AG09319 (cell line): ENCODE results near the gene GPBP1.
"Not testable (repeated sequence)": the region's sequence is repeated elsewhere in the genome, so short reads cannot be mapped to it uniquely, and the experiment has no call there.

Source experiments
- DNase-seq: peaks from one replicate; pipeline ENCODE4 v3.0.0-alpha.2; 2010; ENCODE audit warnings: low read depth; ENCODE audit errors: extremely low read depth
- TF ChIP-seq, protein P1 (sequence below): IDR thresholded peaks from 2 replicates; pipeline ENCODE4 v1.5.1; 2011; ENCODE audit warnings: low read depth, mild to moderate bottlenecking, inconsistent platforms, low read length, moderate library complexity

GPBP1 gene

DNA sequence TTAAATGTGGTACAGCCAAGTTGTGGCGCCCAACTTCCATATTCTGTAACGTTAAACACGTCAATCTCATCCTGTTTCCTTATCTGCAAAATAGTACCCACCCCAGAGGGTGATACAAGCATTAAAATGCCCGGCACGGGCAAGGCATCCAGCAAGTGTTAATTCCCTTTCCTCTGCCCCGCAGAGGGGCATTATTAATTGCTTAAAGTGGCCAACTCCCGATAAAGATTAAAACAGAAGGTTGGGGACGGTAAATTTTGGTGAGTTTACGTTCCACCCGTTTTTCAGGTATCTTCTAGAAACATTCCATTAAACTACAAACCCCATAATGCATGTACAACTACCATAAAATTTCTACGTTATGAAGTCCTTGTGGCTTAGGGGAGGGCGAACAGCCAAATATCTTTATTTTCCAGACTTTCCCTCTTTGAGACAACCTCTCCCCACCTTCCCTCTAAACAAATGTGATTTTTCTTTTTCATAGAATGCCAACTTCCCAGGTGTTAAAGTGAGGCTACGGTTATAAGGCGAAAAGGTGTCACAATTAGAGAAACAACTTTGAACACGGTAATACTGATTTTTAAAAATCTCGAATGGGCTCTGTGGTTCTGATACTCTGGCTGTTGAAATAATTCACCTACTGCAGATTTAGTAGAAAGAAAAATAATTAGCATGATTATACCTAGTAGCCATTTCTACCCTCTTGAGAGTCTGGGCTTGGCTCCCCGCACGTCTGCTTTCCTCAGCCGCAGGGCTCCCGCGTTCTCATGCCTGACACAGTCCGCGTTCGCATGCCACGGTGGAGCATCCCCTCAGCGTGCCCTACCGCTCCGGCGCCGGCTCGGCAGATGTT is 1.2 kb upstream of the GPBP1 start:
- TF ChIP-seq, protein P1, sequence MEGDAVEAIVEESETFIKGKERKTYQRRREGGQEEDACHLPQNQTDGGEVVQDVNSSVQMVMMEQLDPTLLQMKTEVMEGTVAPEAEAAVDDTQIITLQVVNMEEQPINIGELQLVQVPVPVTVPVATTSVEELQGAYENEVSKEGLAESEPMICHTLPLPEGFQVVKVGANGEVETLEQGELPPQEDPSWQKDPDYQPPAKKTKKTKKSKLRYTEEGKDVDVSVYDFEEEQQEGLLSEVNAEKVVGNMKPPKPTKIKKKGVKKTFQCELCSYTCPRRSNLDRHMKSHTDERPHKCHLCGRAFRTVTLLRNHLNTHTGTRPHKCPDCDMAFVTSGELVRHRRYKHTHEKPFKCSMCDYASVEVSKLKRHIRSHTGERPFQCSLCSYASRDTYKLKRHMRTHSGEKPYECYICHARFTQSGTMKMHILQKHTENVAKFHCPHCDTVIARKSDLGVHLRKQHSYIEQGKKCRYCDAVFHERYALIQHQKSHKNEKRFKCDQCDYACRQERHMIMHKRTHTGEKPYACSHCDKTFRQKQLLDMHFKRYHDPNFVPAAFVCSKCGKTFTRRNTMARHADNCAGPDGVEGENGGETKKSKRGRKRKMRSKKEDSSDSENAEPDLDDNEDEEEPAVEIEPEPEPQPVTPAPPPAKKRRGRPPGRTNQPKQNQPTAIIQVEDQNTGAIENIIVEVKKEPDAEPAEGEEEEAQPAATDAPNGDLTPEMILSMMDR, result no peak
- DNase-seq, result no peak

DNA sequence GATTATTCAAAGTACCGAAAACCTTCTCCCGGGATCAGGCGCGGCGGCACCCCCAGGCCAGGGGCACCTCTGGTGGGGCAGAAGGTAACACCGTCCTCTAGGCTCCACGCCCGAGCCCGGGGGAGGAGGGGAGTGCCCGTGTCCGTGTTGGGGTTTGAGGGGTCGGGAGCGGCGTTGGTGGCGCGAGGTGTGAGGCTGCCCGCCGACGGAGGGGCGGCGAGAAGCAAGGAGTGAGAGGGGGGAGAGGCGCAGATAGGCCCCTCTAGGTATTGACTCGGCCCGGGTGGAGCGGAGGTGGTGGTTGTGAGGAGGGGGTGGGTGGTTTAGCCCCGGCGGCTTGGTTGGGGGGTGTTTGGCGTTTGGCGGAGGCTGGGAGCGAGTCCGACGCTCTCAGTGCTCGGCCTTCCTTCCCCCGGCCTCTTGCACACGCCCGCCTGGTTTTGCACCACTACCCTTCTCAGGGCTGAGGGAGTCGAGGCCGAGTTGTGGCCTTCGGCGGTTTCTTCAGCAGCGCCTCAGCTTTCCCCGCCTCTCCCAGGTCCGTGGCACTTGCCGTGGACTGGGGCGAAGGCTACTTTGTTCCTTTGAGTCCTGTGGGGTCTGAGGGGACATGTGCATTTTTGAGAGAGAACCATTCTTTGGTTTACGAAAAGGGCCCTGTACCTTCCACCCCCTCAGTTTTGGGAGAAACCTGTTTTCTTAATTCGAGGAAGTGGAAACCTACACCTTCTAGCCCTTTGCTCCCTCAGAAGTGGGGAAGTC is 450 bp downstream of the GPBP1 start:
- TF ChIP-seq, protein P1, result no peak
- no peak for DNase-seq

DNA sequence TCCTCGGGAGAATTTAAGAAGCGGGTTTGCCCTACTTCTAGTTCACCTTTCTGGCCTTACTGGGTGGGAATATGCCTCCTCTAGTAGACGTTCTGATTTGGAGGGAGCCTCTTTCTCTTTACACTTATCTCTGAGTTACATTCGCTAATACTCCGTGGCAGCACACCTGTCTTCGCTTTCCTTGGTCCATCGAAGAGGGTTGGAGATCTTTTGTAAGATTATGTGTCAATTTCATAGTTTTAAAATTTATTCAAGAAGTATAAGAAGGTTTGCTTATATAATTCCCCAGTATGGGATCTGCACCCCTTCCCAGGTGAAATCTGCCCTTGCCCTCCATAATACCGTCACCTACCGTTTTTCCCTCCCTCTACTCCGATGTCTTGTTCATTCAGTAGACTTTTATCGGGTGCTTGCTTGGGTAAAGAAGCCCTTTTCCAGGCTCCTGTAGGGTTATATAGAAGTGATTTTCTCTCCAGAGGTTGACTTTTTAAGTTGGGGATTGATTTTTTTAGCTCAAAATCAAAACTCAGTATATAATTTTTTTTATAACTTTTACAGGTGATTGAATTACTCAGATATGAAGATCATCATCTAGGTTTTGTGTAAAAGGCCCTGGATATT is 1.1 kb downstream of the GPBP1 start:
- TF ChIP-seq, protein P1, result no peak
- no peak for DNase-seq

DNA sequence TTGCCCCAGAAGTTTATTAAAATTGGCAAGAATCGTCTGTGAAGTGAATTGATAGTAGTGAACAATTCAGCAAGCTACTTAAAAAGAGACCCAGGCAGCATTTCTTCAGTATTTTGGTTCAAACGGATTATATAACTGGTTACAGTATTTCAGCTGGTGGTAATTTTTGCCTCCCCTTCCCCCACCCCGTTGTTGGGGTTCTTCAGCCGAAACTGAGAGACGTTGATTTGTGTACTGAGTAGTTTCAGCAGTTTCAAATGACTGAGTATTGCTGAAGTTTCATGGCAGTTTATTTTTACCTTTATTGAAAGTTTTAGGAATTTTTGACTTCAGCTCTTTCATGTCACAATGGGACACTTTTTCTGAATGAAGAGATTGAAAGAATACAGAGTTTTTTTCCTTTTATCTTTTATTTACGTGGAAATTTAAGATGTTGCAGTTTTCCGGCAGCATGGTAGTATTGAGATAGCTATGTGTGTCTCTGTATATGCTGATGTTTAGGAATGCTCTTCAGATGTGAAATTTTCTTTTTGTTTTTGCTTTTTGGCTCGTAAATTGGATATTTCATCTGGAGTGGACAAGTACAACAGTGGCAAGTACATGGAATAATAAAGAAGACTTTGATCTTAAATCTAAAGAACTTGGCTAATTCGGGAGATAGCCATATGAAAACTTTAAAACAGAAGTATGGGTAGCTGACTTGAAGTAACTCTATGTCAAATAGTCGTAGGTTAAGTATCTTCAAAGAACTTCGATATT is 1.9 kb downstream of the GPBP1 start:
- DNase-seq, result no peak

DNA sequence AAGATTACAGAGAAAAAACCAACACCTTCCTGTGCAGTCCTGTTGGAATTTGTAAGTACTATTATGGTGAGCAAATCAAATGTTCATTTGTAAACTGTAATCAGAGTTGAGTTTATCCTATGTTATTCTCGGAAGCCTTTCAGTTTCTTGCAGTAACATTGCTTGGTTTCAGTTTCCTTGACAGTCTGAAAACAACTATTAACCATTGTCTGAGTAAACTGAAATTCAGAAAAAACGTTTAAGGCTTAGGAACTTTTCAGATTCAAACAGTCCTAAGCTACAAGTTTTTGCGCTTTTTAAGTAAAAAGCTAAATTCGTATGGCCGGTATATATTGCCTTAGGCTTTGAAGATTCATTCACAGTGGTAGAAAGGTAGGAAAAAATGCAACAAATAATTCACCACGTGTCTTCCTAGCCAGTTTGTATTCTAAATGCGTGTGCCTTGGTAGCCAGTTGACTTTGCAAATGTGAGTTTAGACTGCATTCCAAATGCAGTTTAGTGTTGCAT is 2.5 kb downstream of the GPBP1 start:
- DNase-seq, result no peak

More for the DNA sequence above, 1.9 kb downstream of the GPBP1 start:
- TF ChIP-seq, protein P1, result no peak

DNA sequence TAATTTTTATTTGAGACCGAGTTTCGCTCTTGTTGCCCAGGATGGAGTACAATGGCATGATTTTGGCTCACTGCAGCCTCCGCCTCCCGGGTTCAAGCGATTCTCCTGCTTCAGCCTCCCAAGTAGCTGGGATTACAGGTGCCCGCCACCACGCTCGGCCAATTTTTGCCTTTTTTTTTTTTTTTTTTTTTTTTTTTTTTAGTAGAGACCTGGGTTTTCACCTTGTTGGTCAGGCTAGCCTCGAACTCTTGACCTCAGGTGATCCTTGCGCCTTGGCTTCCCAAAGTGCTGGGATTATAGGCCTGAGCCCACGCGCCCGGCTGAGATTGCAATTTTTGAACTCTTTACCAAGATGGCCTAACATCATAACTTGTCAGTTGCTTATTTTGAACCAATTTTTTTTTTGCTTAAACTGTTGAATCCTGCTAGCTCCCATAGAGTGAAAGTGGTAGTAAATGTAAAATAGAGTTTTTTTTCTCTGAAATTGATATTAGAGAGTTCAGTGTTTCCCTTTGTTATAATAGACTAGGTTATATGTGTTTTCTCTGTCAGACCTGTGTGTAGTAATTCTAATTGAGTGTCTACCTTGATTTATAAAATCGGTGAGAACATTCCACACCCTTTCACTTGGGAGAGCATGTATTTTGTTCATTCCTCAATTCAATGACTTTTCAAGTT is 3.8 kb downstream of the GPBP1 start:
- no peak for DNase-seq
- TF ChIP-seq, protein P1, result no peak

More for the DNA sequence above, 2.5 kb downstream of the GPBP1 start:
- TF ChIP-seq, protein P1, result no peak

DNA sequence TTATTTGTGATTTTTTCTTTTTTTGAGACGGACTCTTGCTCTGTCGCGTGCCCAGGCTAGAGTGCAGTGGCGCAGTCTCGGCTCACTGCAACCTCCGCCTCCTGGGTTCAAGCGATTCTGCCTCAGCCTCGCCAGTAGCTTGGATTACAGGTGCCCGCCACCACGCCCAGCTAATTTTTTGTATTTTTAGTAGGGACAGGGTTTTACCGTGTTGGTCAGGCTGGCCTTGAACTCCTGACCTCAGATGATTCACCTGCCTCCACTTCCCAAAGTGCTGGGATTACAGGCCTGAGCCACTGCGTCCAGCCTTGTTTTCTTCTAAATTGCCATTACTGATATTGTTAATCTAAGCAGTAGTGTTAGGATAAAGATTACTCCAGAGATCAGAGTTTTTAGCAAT is 4.4 kb downstream of the GPBP1 start:
- DNase-seq, result not testable (repeated sequence)
